22Rv1 (cell line): ENCODE results near the gene PRR33.

Experiments
- H3K27ac ChIP-seq: fragments of 450-650 bp; 2 replicates; pipeline ENCODE4 v1.5.1; 2017
- ZFX ChIP-seq: fragments of 450-650 bp; IDR thresholded peaks from 2 replicates; pipeline ENCODE4 v1.6.1; 2017; ENCODE audit warnings: antibody characterized with exemption, borderline replicate concordance
- TF ChIP-seq, protein P1 (sequence below): fragments of 450-650 bp; IDR thresholded peaks from 2 replicates; pipeline ENCODE4 v1.5.1; 2017; ENCODE audit warnings: mild to moderate bottlenecking

Gene PRR33

DNA sequence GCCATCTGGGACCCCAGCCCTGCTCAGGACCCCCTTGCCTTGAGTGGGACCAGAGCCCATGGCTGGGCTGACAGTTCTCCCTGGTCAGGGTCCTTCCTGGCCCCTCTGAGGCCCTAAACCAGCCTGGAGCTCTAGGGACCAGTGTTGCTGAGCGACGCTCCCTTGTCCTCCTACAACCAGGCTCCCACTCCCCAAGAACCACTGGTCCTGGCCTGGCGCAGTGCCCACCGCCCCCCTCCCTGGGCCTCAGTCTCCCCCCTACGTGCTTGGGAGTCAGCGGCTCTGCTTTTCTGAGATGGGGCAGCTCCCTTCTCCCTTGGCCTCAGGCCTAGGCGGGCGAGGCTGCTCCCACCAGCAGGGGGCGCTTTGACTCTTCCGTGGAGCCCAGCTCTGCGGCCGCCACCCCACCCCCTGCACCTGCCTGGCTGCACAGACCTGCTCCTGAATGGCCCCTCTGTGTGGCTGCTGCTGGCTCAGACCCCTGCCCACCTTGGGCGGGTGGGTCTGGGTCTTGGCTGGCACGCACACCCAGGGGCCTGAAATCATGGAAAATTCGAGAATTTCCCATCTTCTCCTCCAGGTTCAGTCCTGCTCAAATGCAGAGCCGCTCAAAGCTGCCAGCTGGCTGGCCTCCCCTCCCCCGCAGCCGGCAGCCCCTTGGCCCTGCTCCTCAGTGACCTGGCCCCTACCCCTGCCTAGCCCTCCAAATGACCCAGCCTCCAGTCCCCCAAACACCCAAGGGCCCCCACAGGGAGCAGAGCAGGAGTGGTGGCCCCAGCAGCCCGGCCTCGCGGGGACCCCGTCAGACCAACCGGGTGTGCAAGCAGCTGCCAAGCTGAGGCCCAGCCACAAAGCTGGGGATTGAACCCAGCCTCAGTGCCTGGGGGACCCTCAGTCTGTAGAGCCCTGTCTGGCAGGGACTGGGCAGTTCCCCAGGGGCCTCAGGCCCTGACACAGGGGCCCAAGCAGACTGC, 9.1 kb downstream of the PRR33 start:
- no peak overlapping the region for H3K27ac ChIP-seq
- no peak for TF ChIP-seq ZFX
- TF ChIP-seq, protein P1, sequence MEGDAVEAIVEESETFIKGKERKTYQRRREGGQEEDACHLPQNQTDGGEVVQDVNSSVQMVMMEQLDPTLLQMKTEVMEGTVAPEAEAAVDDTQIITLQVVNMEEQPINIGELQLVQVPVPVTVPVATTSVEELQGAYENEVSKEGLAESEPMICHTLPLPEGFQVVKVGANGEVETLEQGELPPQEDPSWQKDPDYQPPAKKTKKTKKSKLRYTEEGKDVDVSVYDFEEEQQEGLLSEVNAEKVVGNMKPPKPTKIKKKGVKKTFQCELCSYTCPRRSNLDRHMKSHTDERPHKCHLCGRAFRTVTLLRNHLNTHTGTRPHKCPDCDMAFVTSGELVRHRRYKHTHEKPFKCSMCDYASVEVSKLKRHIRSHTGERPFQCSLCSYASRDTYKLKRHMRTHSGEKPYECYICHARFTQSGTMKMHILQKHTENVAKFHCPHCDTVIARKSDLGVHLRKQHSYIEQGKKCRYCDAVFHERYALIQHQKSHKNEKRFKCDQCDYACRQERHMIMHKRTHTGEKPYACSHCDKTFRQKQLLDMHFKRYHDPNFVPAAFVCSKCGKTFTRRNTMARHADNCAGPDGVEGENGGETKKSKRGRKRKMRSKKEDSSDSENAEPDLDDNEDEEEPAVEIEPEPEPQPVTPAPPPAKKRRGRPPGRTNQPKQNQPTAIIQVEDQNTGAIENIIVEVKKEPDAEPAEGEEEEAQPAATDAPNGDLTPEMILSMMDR: peak; percentile 94

DNA sequence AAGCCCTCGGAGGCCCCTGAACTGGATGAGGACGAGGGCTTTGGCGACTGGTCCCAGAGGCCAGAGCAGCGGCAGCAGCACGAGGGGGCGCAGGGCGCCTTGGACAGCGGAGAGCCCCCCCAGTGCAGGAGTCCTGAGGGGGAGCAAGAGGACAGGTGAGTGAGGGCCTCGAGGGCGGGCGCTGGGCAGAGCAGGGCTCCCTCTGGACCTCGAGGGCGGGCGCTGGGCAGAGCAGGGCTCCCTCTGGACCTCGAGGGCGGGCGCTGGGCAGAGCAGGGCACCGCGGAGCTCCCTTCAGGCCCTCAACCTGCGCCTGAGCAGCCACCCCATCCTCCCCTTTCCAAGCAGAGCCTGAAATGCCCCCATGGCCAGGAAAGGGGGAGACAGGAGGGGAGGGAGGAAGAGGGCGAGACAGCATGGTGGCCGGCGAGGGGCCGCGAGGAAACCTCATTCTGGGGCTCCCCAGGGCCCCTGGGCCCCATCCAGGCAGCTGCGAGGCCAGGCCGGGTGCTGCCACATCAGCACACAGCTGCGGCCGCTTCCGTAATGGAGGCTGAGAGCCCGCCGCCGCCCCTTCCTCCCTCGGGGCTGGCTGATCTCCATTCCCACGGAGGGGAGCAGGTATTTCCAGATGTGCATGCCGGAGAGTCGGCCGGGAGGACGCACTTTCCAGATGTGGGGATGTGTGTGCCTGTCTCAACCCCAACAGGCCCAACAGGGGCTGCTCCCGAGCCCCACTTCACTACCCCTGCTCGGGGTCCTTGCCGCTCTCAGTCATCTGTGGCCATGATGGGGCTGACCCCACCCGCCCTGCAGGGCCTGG, 10.0 kb downstream of the PRR33 start:
- TF ChIP-seq, protein P1: no peak
- no peak for TF ChIP-seq ZFX
- no peak overlapping the region for H3K27ac ChIP-seq

DNA sequence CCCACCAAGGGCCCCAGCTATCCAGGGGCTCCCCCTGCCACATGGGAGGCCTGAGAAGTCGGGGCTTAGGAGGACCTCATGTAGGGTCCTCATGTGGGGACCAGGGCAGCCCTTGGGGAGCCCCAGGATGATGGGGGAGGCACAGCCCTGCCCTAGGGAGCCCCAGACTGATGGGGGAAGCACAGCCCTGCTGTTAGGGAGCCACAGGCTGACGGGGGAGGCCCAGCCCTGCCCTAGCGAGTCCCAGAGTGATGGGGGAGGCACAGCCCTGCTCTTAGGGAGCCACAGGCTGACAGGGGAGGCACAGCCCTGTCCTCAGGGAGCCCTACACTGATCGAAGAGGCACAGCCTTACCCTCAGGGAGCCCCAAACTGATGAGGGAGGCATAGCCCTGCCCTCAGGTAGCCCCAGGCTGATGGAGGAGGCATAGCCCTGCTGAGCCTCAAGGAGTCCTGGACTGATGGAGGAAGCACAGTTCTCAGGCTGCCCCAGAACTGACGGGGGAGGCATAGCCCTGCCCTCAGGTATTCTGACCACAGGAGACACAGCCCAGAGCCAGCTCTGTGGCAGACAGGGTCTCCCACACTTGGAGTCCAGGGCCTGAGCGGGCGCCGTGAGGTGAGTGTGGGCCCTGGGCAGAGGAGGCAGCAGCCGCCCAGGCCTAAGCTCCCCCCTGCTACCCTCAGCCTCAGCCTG, 10.8 kb downstream of the PRR33 start:
- no peak for TF ChIP-seq ZFX
- TF ChIP-seq, protein P1: no peak
- H3K27ac ChIP-seq: no peak overlapping the region

DNA sequence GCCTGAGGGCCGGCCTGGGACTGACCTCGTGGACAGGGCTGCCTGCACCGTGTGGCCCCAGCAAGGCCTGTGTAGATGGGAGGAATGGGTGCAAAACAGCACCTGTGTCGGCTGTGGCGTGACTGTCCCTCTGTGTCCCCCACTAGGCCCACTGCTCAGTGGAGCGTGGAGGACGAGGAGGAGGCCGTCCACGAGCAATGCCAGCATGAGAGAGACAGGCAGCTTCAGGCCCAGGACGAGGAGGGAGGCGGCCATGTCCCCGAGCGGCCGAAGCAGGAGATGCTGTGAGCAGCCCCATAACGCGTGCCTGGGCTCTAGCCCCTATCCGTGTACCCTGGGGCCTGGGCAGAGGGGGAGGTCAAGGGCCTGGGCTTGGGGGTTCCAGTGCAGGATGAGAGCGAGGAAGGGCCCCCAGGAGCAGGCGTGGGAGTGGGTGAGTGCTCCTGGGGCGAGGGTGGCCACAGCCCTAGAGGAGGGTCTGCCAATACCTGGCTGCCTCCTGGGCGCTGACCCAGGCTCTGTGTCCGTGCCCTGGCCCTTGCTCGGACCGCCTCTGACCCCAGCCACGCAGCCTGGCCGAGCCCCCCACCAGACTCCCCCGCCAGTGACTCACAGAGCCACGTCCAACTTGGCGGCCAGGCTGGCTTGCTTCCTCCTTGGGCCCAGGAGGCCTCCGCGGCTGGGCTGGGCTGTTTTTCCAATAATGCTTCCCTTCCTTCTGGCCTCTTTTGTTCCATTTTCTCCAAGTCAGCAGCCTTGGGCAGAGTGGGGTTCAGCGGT, 11.6 kb downstream of the PRR33 start:
- no peak overlapping the region for H3K27ac ChIP-seq
- TF ChIP-seq, protein P1: no peak
- TF ChIP-seq ZFX: no peak

DNA sequence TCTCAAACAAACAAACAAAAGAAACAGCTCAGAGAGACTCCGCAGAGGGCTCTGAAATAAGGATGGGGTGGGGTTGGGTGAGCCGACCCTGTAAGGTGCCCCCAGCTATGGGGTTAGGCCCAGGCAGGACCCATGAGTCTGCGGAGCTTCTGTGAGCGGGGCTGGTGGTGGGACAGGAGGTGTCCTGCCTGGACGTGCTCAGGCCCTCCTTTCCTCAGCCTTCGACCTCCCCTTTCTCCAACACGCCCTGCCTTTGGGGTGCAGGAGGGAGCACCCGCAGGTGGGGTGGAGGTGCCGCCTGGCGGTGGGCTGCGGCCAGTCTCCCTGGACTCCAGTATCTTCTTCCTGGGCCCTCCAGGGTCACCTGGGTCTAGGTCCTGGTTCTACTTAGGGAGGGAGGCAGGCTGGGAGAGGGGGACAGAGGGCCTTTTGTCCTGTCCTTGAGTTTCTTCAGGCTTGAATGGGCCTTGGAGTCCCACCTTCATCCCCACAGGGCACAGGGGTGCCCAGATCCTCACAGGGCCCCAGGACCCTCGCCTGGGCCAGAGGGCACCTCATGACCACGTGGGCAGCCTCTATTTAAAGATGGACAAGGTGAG, 12.3 kb downstream of the PRR33 start:
- no peak overlapping the region for H3K27ac ChIP-seq

More for the DNA sequence above, 12.3 kb downstream of the PRR33 start:
- TF ChIP-seq, protein P1: no peak
- TF ChIP-seq ZFX: no peak
